LNCAP (cell line): ENCODE measurements around the gene BZW1.

ENCODE experiments used
- TF ChIP-seq, protein P1 (sequence below): fragments of 450-650 bp; IDR thresholded peaks from 2 replicates; pipeline ENCODE4 v1.5.1; 2017; ENCODE audit warnings: mild to moderate bottlenecking

BZW1 gene

DNA sequence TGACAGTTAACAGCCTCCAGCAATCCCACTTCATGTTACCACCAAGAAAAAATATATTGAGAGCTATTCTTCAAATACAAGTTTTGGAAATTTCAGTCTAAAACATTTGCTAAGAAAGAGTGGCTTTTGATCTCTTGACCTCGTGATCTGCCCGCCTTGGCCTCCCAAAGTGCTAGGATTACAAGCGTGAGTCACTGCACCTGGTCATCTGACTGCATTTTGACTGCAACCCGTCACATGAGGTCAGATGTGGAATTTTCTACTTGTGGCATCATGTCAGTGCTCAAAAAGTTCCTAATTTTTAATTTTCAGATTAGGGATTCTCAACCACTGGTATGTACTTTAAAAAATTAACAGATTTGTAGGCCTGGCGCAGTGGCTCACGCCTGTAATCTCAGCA lies 61.9 kb downstream of the BZW1 start:
- TF ChIP-seq, protein P1, sequence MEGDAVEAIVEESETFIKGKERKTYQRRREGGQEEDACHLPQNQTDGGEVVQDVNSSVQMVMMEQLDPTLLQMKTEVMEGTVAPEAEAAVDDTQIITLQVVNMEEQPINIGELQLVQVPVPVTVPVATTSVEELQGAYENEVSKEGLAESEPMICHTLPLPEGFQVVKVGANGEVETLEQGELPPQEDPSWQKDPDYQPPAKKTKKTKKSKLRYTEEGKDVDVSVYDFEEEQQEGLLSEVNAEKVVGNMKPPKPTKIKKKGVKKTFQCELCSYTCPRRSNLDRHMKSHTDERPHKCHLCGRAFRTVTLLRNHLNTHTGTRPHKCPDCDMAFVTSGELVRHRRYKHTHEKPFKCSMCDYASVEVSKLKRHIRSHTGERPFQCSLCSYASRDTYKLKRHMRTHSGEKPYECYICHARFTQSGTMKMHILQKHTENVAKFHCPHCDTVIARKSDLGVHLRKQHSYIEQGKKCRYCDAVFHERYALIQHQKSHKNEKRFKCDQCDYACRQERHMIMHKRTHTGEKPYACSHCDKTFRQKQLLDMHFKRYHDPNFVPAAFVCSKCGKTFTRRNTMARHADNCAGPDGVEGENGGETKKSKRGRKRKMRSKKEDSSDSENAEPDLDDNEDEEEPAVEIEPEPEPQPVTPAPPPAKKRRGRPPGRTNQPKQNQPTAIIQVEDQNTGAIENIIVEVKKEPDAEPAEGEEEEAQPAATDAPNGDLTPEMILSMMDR: no peak
